ENCODE measurements around the gene KRT20. TPM values are rescaled to one million over a fixed set of nuclear protein-coding genes. Genes with fewer than 3 reads are reported as not detected.

The KRT20 gene
- total and polyA plus RNA-seq, 12 donors = 0.23 to 0.64 (median 0.39) TPM; not detected in 8

- Histone ChIP-seq H3K36me3 (replicated peaks in 1 of 2) (no peaks in the 10 kb centered on the region), H3K4me1 (replicated peaks in 1 of 2) (peaks cover 0 to 5% of the 10 kb centered on the region in 2 donors), H3K27me3 (no peaks in the 10 kb centered on the region), H3K27ac (no peak overlapping the region), H3K4me3 (no peak overlapping the region), H3K9me3 (replicated peaks in 1 of 3) (no peaks in the 10 kb centered on the region)
- peak in 1 of 7 donors; percentile 5 for DNase-seq
- intact Hi-C loops (cut with DNase I) = no loop called here
- WGBS, 4 donors = 27 to 35% (median 29%) methylated on average over 6 of the region's 6 CpGs
- TF ChIP-seq POLR2A (IDR thresholded peaks at IDR 0.05) = no peak
- TF ChIP-seq, protein P1, sequence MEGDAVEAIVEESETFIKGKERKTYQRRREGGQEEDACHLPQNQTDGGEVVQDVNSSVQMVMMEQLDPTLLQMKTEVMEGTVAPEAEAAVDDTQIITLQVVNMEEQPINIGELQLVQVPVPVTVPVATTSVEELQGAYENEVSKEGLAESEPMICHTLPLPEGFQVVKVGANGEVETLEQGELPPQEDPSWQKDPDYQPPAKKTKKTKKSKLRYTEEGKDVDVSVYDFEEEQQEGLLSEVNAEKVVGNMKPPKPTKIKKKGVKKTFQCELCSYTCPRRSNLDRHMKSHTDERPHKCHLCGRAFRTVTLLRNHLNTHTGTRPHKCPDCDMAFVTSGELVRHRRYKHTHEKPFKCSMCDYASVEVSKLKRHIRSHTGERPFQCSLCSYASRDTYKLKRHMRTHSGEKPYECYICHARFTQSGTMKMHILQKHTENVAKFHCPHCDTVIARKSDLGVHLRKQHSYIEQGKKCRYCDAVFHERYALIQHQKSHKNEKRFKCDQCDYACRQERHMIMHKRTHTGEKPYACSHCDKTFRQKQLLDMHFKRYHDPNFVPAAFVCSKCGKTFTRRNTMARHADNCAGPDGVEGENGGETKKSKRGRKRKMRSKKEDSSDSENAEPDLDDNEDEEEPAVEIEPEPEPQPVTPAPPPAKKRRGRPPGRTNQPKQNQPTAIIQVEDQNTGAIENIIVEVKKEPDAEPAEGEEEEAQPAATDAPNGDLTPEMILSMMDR (IDR thresholded peaks at IDR 0.05) = no peak
These were observed 30.7 kb downstream of the KRT20 start for GRCh38 chr17:40854175-40854814.

DNA sequence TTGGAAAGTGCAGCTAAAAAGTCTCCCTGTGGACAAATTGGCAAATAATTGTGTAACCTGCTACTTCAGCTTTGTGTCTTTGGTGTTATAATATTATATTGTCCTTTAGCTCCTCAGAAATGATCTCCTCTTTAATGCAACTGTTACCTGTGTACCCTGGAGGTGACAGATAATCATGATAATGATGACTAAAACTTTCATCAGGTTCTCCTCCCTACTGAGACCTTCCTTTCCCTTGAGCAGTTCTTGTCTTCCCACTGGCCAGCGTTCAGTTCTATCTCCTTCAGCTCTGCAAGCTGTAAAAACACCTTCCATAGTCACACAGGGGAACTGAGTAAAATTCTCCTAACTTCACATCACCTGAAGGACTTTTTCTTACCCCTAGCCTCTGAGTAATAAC lies 32.7 kb downstream of the KRT20 start:
- no peak overlapping the region for H3K4me3 ChIP-seq
- intact Hi-C loops (cut with DNase I) = no loop called here
- no peak for DNase-seq
- H3K27me3 ChIP-seq = no peaks in the 10 kb centered on the region
- H3K4me1 ChIP-seq (replicated peaks in 1 of 2) = peaks cover 0 to 5% of the 10 kb centered on the region in 2 donors
- no peaks in the 10 kb centered on the region for H3K36me3 ChIP-seq (replicated peaks in 1 of 2)
- H3K9me3 ChIP-seq (replicated peaks in 1 of 3) = no peaks in the 10 kb centered on the region
- TF ChIP-seq, protein P1 (IDR thresholded peaks at IDR 0.05) = no peak
- no peak for TF ChIP-seq POLR2A (IDR thresholded peaks at IDR 0.05)
- H3K27ac ChIP-seq = no peak overlapping the region
- 68 to 90% (median 80%) methylated on average over 1 of the region's 1 CpG for WGBS, 4 donors

DNA sequence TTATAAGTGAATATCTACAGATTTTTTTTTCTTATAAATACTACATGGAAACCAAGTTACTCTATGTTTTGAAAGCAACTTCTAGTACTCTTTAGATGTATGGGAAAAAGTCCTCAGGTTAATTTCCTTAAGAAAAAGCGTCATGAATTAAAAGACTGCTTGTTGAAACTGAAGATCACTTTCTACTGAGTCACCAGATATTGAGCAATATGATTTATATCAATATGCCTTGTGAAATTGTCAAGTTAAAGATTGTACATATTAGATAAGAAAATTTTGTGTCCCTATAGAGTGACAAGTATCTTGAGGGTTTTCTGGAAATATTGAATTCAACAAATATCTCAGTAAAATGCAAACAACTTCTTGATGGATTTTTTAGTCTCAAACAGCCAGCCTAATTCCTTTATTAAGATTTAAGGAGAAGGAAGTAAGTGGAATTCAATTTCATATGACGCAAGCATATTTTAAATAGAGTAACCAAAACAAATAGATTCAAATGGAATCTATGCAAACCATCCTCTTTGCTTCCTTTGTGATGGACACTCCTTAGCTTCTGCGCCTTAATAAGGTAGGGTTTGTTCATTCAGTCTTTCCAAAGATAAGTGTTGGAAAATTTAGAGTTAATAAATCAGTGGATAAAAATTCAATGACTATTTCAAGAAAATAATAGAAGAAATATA lies 34.6 kb downstream of the KRT20 start:
- no peak overlapping the region for H3K4me3 ChIP-seq
- WGBS, 4 donors = 78 to 80% (median 79%) methylated on average over 3 of the region's 3 CpGs
- no peak for TF ChIP-seq POLR2A (IDR thresholded peaks at IDR 0.05)
- TF ChIP-seq, protein P1 (IDR thresholded peaks at IDR 0.05) = no peak
- H3K27me3 ChIP-seq = no peaks in the 10 kb centered on the region
- no peak overlapping the region for H3K27ac ChIP-seq
- intact Hi-C loops (cut with DNase I) = no loop called here
- peaks cover 0 to 5% of the 10 kb centered on the region in 2 donors for H3K4me1 ChIP-seq (replicated peaks in 1 of 2)
- H3K36me3 ChIP-seq (replicated peaks in 1 of 2) = no peaks in the 10 kb centered on the region
- no peak for DNase-seq
- H3K9me3 ChIP-seq (replicated peaks in 1 of 3) = no peaks in the 10 kb centered on the region

- H3K36me3 ChIP-seq (replicated peaks in 1 of 2) = no peaks in the 10 kb centered on the region
- H3K9me3 ChIP-seq (replicated peaks in 1 of 3) = no peaks in the 10 kb centered on the region
- 87 to 95% (median 92%) methylated on average over 4 of the region's 4 CpGs for WGBS, 4 donors
- peaks cover 0 to 3% of the 10 kb centered on the region in 2 donors for H3K4me1 ChIP-seq (replicated peaks in 1 of 2)
- intact Hi-C loops (cut with DNase I) = no loop called here
- no peak overlapping the region for H3K27ac ChIP-seq
- no peak for DNase-seq
- H3K4me3 ChIP-seq = no peak overlapping the region
- TF ChIP-seq POLR2A (IDR thresholded peaks at IDR 0.05) = no peak
- TF ChIP-seq, protein P1 (IDR thresholded peaks at IDR 0.05) = no peak
- no peaks in the 10 kb centered on the region for H3K27me3 ChIP-seq
These were observed 35.3 kb downstream of the KRT20 start for GRCh38 chr17:40849723-40850122.
